Prostate gland (tissue), 2 donors: ENCODE measurements around the gene POLR3GL. TPM values are rescaled to one million over a fixed set of nuclear protein-coding genes. Genes with fewer than 3 reads are reported as not detected.

Experiments
- DNase-seq: peaks from one replicate; pipeline ENCODE4 v3.0.0-alpha.2; 2019; ENCODE audit warnings: low spot score
- H3K27ac ChIP-seq, 2 donors: fragments of 200-600 bp; sonication (generic); 2 replicates each; pipeline ENCODE4 v1.5.1; 2017 to 2019
- H3K27me3 ChIP-seq: fragments of 200-600 bp; sonication (generic); replicated peaks from 2 replicates; pipeline ENCODE4 v1.5.1; 2019; ENCODE audit not compliant: insufficient read depth
- H3K36me3 ChIP-seq, 2 donors: fragments of 200-600 bp; sonication (generic); 1 replicate in 1 of 2; 2 replicates in 1 of 2; pipeline versions ENCODE4 v1.5.1 to v1.8.1; 2017 to 2019
- H3K4me1 ChIP-seq: fragments of 200-600 bp; sonication (generic); replicated peaks from 2 replicates; pipeline ENCODE4 v1.5.1; 2019
- H3K4me3 ChIP-seq, 2 donors: fragments of 200-600 bp; sonication (generic); 2 replicates each; pipeline ENCODE4 v1.5.1; 2017 to 2019
- H3K9me3 ChIP-seq: fragments of 200-600 bp; sonication (generic); 2 replicates; pipeline ENCODE4 v1.5.1; 2017
- CTCF ChIP-seq, 4 experiments: fragments of 200-600 bp in 2 of 4; fragments of 450-650 bp in 2 of 4; sonication (generic) in 2 of 4; IDR thresholded peaks; 1 replicate in 3 of 4; 2 replicates in 1 of 4; pipeline ENCODE4 v1.5.1; 2016 to 2019; ENCODE audit warnings: antibody characterized with exemption in 4 of 4, mild to moderate bottlenecking in 2 of 4, moderate library complexity in 2 of 4
- POLR2A ChIP-seq: fragments of 450-650 bp; IDR thresholded peaks from one replicate; pipeline ENCODE4 v1.6.1; 2016; ENCODE audit warnings: antibody characterized with exemption, mild to moderate bottlenecking
- POLR2AphosphoS5 ChIP-seq: sonication (generic); formaldehyde crosslinking; IDR thresholded peaks from one replicate; pipeline ENCODE4 v1.6.1; 2017; ENCODE audit warnings: antibody characterized with exemption
- WGBS: methylation state at CpG from one replicate; pipeline ENCODE4 v1.1.5; 2018; 5-methylcytosine and 5-hydroxymethylcytosine counted together
- intact Hi-C: fragments of 100-400 bp; cut with DNase I; formaldehyde crosslinking; loops from one replicate; pipeline ENCODE4 v1.14.2; 2022
- total RNA-seq, 2 donors: library from RNA; depleted of rRNA; stranded (reverse); fragments of >200 nt; gene quantifications; one replicate each; pipeline ENCODE4 v1.1.0, GENCODE V29; 2016

Gene POLR3GL
- total RNA-seq: 10 to 100 TPM; 20.3 to 23.2 TPM

GRCh38 chr1:145964328-145965118 is at the start of gene POLR3GL, which contains the start of gene ANKRD34A:
Gene POLR3GL, plus strand, starts transcription at chr1:145964690. Its CDS starts 10,176 bp downstream, at chr1:145974866.
Gene ANKRD34A, minus strand, starts transcription at chr1:145964575. Its CDS starts 2,816 bp downstream, at chr1:145961759.
- DNase-seq: peak; percentile 98
- peak within 1 kb of the TSS; percentile 84 to 89 for H3K27ac ChIP-seq
- H3K4me1 ChIP-seq: peaks cover 5% of the 10 kb centered on the region
- under 1% methylated on average over 37 of the region's 37 CpGs for WGBS
- intact Hi-C loops: loop anchor here (5.0 kb wide), 2 partner anchors 47 to 73 kb away; partner anchors contain the start of gene PEX11B
- no peaks in the 10 kb centered on the region for H3K9me3 ChIP-seq
- H3K4me3 ChIP-seq: peak within 1 kb of the TSS; percentile 42 to 46
- no peaks in the 10 kb centered on the region for H3K36me3 ChIP-seq
- no peaks in the 10 kb centered on the region for H3K27me3 ChIP-seq
- TF ChIP-seq POLR2AphosphoS5 (peak; percentile 100), POLR2A (peak; percentile 98), CTCF (IDR thresholded peaks at IDR 0.05) (peak in 2 of 4 experiments; percentile 25 to 40)

- Histone ChIP-seq H3K27ac (no peak overlapping the region), H3K27me3 (no peaks in the 10 kb centered on the region), H3K9me3 (no peaks in the 10 kb centered on the region), H3K4me1 (peaks cover 3% of the 10 kb centered on the region), H3K4me3 (no peak overlapping the region), H3K36me3 (no peaks in the 10 kb centered on the region)
- intact Hi-C loops: loop anchor here (5.0 kb wide), 1 partner anchor 46 kb away; the partner anchor contains the start of genes ANKRD34A and POLR3GL
- TF ChIP-seq POLR2A (no peak), CTCF (IDR thresholded peaks at IDR 0.05) (no peak), POLR2AphosphoS5 (no peak)
- no peak for DNase-seq
- WGBS: 83% methylated on average over 5 of the region's 5 CpGs
Observed at GRCh38 chr1:145916745-145917144, 47.7 kb upstream of the POLR3GL start.

GRCh38 chr1:145917595-145917994 is 46.9 kb upstream of the POLR3GL start:
- Histone ChIP-seq H3K4me1 (peaks cover 3% of the 10 kb centered on the region), H3K36me3 (no peaks in the 10 kb centered on the region), H3K9me3 (no peaks in the 10 kb centered on the region), H3K27ac (peak overlapping the region; percentile 80 to 89), H3K27me3 (no peaks in the 10 kb centered on the region), H3K4me3 (peak overlapping the region; percentile 64 to 94)
- intact Hi-C loops: loop anchor here (5.0 kb wide), 1 partner anchor 45 kb away; the partner anchor contains the start of genes ANKRD34A and POLR3GL
- WGBS: 77% methylated on average over 5 of the region's 5 CpGs
- DNase-seq: no peak
- TF ChIP-seq POLR2A: no peak
- no peak for TF ChIP-seq POLR2AphosphoS5
- no peak for TF ChIP-seq CTCF (IDR thresholded peaks at IDR 0.05)

GRCh38 chr1:145918144-145918991 is 46.1 kb upstream of the POLR3GL start, which contains the start of gene PEX11B:
Gene PEX11B, minus strand, starts transcription at chr1:145918717. Its CDS starts 29 bp downstream, at chr1:145918688.
- peak; percentile 87 for DNase-seq
- TF ChIP-seq POLR2A (peak; percentile 44), POLR2AphosphoS5 (peak; percentile 94), CTCF (IDR thresholded peaks at IDR 0.05) (peak in 2 of 4 experiments; percentile 22 to 33)
- Histone ChIP-seq H3K27me3 (no peaks in the 10 kb centered on the region), H3K4me3 (peak within 1 kb of the TSS; percentile 64 to 94), H3K36me3 (no peaks in the 10 kb centered on the region), H3K4me1 (peaks cover 3% of the 10 kb centered on the region), H3K9me3 (no peaks in the 10 kb centered on the region), H3K27ac (peak within 1 kb of the TSS; percentile 80 to 89)
- WGBS: 1% methylated on average over 51 of the region's 51 CpGs
- intact Hi-C loops: loop anchor here (5.0 kb wide), 1 partner anchor 44 kb away; the partner anchor contains the start of genes ANKRD34A and POLR3GL
